GM19463 (cell line): ENCODE measurements around the gene PIP5K1A.
"Not testable (repeated sequence)": the region's sequence is repeated elsewhere in the genome, so short reads cannot be mapped to it uniquely, and the experiment has no call there.

Experiments
- ATAC-seq: cut with Tn5 transposase; IDR thresholded peaks from one replicate; pipeline ENCODE4 v1.9.1; 2021; ENCODE audit warnings: mild to moderate bottlenecking, moderate library complexity; ENCODE audit not compliant: unreplicated experiment

Gene PIP5K1A

GRCh38 chr1:151198254-151199127 lies at the start of gene PIP5K1A:
Gene PIP5K1A (plus strand): TSS chr1:151198552. CDS start chr1:151198997, 445 bp downstream.
- ATAC-seq: peak; percentile 81

GRCh38 chr1:151156515-151156819 lies 41.9 kb upstream of the PIP5K1A start, which contains the start of gene TNFAIP8L2:
Gene TNFAIP8L2 (plus strand): TSS chr1:151156649. CDS start chr1:151158698, 2,049 bp downstream.
- ATAC-seq: peak; percentile 76

GRCh38 chr1:151157067-151157531 lies 41.3 kb upstream of the PIP5K1A start:
- peak; percentile 37 for ATAC-seq

- ATAC-seq: no peak
These were observed 40.0 kb upstream of the PIP5K1A start for GRCh38 chr1:151158326-151158725.

- no peak for ATAC-seq
These were observed 39.6 kb upstream of the PIP5K1A start for GRCh38 chr1:151158751-151159251.

GRCh38 chr1:151159373-151159772 lies 39.0 kb upstream of the PIP5K1A start:
- ATAC-seq: no peak

- no peak for ATAC-seq
These were observed 33.5 kb upstream of the PIP5K1A start for GRCh38 chr1:151164732-151165280.

GRCh38 chr1:151165281-151165737 lies 33.0 kb upstream of the PIP5K1A start:
- ATAC-seq: no peak

- ATAC-seq: peak; percentile 93
These were observed 32.4 kb upstream of the PIP5K1A start, which contains the start of the genes LYSMD1 and SCNM1 for GRCh38 chr1:151165738-151166504. Gene LYSMD1 (minus strand): TSS chr1:151165902. CDS start chr1:151165258, 644 bp downstream. Gene SCNM1 (plus strand): TSS chr1:151166144. CDS start chr1:151166153, 9 bp downstream.

GRCh38 chr1:151166505-151166956 lies 31.8 kb upstream of the PIP5K1A start:
- no peak for ATAC-seq

GRCh38 chr1:151167116-151167515 lies 31.2 kb upstream of the PIP5K1A start:
- no peak for ATAC-seq

GRCh38 chr1:151171190-151171589 lies 27.2 kb upstream of the PIP5K1A start:
- no peak for ATAC-seq

- ATAC-seq: no peak
These were observed 23.2 kb upstream of the PIP5K1A start for GRCh38 chr1:151175041-151175741.

- ATAC-seq: no peak
These were observed 22.5 kb upstream of the PIP5K1A start, which contains the start of gene TMOD4 for GRCh38 chr1:151175863-151176262. Gene TMOD4 (minus strand): TSS chr1:151175981. CDS start chr1:151174875, 1,106 bp downstream.

GRCh38 chr1:151176514-151177045 lies 21.8 kb upstream of the PIP5K1A start:
- no peak for ATAC-seq

GRCh38 chr1:151184211-151184610 lies 14.1 kb upstream of the PIP5K1A start:
- ATAC-seq: no peak

GRCh38 chr1:151187205-151187604 lies 11.1 kb upstream of the PIP5K1A start:
- no peak for ATAC-seq

GRCh38 chr1:151188667-151189066 lies 9.7 kb upstream of the PIP5K1A start:
- ATAC-seq: not testable (repeated sequence)

- peak; percentile 95 for ATAC-seq
These were observed 8.5 kb upstream of the PIP5K1A start, which contains the start of gene VPS72 for GRCh38 chr1:151189637-151190445. Gene VPS72 (minus strand): TSS chr1:151190197. CDS start chr1:151190121, 76 bp downstream.
